DND-41 (cell line): ENCODE results near the gene AEN.

ENCODE experiments used
- ATAC-seq: fragments of 200-7000 bp; cut with Tn5 transposase; 3 replicates; pipeline ENCODE4 v1.9.1; 2021; ENCODE audit warnings: low read depth; ENCODE audit not compliant: insufficient read depth
- DNase-seq: peaks from one replicate; pipeline ENCODE4 v3.0.0-alpha.2; 2020
- H2AFZ ChIP-seq: 2 replicates; pipeline ENCODE4 v1.6.0; 2012; ENCODE audit warnings: low read depth, low read length
- H3K27ac ChIP-seq: 2 replicates; pipeline ENCODE4 v1.5.1; 2012; ENCODE audit warnings: low read length, inconsistent platforms
- H3K27me3 ChIP-seq: fragments of 200-600 bp; sonication (generic); 2 replicates; pipeline ENCODE4 v1.6.0; 2012; ENCODE audit warnings: low read length, mild to moderate bottlenecking, inconsistent platforms; ENCODE audit not compliant: insufficient read depth, poor library complexity
- H3K36me3 ChIP-seq: 2 replicates; pipeline ENCODE4 v1.5.1; 2012; ENCODE audit warnings: low read length, inconsistent platforms; ENCODE audit not compliant: insufficient read depth
- H3K4me1 ChIP-seq: 2 replicates; pipeline ENCODE4 v1.5.1; 2012; ENCODE audit warnings: mild to moderate bottlenecking, low read length; ENCODE audit not compliant: insufficient read depth
- H3K4me2 ChIP-seq: 2 replicates; pipeline ENCODE4 v1.6.0; 2012; ENCODE audit warnings: mild to moderate bottlenecking, moderate library complexity, low read length, inconsistent platforms; ENCODE audit not compliant: insufficient read depth
- H3K4me3 ChIP-seq, 2 experiments: fragments of 200-600 bp in 1 of 2; shearing (Covaris generic) in 1 of 2; 2 replicates each; pipeline ENCODE4 v1.5.1; 2012 to 2016; ENCODE audit warnings: inconsistent platforms in 2 of 2, low read length in 2 of 2, mild to moderate bottlenecking in 2 of 2, low read depth in 1 of 2, moderate library complexity in 1 of 2
- H3K79me2 ChIP-seq: 2 replicates; pipeline ENCODE4 v1.6.0; 2012; ENCODE audit warnings: low read length, inconsistent platforms; ENCODE audit not compliant: insufficient read depth
- H3K9ac ChIP-seq: 2 replicates; pipeline ENCODE4 v1.6.0; 2012; ENCODE audit warnings: low read depth, mild to moderate bottlenecking, inconsistent platforms, low read length, moderate library complexity
- H3K9me3 ChIP-seq: 2 replicates; pipeline ENCODE4 v1.5.1; 2012; ENCODE audit warnings: low read length, moderate library complexity, mild to moderate bottlenecking, inconsistent platforms; ENCODE audit not compliant: insufficient read depth, severe bottlenecking
- H4K20me1 ChIP-seq: 2 replicates; pipeline ENCODE4 v1.6.0; 2012; ENCODE audit warnings: low read length; ENCODE audit not compliant: insufficient read depth
- EZH2 ChIP-seq: IDR thresholded peaks from 3 replicates; pipeline ENCODE4 v1.6.1; 2012; ENCODE audit warnings: borderline replicate concordance, low read depth, mild to moderate bottlenecking, moderate library complexity, low read length, inconsistent platforms; ENCODE audit not compliant: severe bottlenecking
- TF ChIP-seq, protein P1 (sequence below): IDR thresholded peaks from 2 replicates; pipeline ENCODE4 v1.5.1; 2012; ENCODE audit warnings: borderline replicate concordance, low read length, moderate library complexity, mild to moderate bottlenecking; ENCODE audit not compliant: poor library complexity, severe bottlenecking; ENCODE audit errors: extremely low read depth

Gene AEN

DNA sequence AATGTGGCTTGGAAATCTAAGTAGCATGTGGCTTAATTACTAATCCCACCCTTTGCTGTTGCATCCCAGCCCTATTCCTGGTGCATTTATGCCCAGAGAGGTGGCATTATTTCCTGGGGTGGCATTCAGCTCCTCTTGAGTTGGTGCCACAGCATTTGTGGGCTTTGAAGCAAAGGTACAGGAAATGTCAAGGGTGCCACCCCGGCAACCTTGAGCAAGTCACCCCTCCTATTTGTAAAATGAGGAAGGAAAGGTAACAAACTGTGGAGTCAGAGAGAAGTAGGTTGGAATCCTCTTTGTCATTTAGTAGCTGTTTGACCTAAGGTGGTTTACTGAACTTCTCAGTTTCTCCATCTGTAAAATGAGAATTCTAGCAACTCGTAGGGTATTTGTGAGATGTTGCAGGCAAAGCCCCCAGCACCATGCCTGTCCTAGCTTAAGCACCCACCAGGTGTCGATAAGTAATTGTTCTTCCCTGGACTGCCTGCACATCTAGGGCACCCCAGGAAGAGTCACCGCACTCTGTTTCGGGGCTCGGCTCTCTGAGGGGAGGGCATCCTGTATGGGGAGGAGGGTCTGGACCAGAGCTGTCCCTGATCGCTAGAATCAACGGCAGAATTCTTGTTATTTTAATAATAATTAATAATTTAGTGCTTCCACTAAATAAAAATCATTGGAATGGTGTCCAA is 34.8 kb downstream of the AEN start:
- no peak for ATAC-seq
- no peak overlapping the region for H3K9ac ChIP-seq
- no peak for DNase-seq
- no peaks in the 10 kb centered on the region for H4K20me1 ChIP-seq
- no peak overlapping the region for H3K4me3 ChIP-seq
- H3K36me3 ChIP-seq = no peaks in the 10 kb centered on the region
- no peaks in the 10 kb centered on the region for H3K79me2 ChIP-seq
- peaks cover 2% of the 10 kb centered on the region for H3K27me3 ChIP-seq
- no peaks in the 10 kb centered on the region for H3K4me1 ChIP-seq
- H2AFZ ChIP-seq = no peak overlapping the region
- no peak overlapping the region for H3K27ac ChIP-seq
- H3K9me3 ChIP-seq = no peaks in the 10 kb centered on the region
- TF ChIP-seq EZH2 = no peak
- TF ChIP-seq, protein P1, sequence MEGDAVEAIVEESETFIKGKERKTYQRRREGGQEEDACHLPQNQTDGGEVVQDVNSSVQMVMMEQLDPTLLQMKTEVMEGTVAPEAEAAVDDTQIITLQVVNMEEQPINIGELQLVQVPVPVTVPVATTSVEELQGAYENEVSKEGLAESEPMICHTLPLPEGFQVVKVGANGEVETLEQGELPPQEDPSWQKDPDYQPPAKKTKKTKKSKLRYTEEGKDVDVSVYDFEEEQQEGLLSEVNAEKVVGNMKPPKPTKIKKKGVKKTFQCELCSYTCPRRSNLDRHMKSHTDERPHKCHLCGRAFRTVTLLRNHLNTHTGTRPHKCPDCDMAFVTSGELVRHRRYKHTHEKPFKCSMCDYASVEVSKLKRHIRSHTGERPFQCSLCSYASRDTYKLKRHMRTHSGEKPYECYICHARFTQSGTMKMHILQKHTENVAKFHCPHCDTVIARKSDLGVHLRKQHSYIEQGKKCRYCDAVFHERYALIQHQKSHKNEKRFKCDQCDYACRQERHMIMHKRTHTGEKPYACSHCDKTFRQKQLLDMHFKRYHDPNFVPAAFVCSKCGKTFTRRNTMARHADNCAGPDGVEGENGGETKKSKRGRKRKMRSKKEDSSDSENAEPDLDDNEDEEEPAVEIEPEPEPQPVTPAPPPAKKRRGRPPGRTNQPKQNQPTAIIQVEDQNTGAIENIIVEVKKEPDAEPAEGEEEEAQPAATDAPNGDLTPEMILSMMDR = no peak
- no peak overlapping the region for H3K4me2 ChIP-seq

DNA sequence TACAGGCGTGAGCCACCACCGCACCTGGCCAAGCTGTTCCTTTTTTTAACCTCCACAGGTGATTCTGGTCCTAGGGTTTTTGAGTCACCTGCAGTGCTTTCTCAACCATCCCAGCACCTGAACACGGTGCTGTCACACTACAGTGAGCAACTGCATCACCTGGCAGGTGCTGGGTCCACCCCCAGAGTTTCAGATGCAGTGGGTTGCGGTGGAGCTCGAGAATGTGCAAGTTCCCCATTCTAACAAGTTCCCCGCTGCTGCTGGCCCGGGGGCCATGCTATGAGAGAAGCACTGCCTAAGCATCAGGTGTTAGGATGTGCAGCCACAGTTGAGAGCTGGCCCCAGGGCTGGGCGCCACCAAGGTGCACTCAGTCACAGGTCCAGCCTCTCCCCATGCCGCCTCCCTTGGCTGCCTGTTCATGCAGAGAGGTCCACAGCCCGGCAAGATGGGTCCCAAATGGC is 35.7 kb downstream of the AEN start:
- H3K4me2 ChIP-seq = no peak overlapping the region
- no peaks in the 10 kb centered on the region for H4K20me1 ChIP-seq
- H3K9ac ChIP-seq = no peak overlapping the region
- no peaks in the 10 kb centered on the region for H3K79me2 ChIP-seq
- TF ChIP-seq EZH2 = no peak
- TF ChIP-seq, protein P1 = no peak
- ATAC-seq (no peak), DNase-seq (no peak)
- H3K36me3 ChIP-seq = no peaks in the 10 kb centered on the region
- peaks cover 3% of the 10 kb centered on the region for H3K27me3 ChIP-seq
- H3K4me1 ChIP-seq = no peaks in the 10 kb centered on the region
- H3K4me3 ChIP-seq = no peak overlapping the region
- no peak overlapping the region for H2AFZ ChIP-seq
- no peak overlapping the region for H3K27ac ChIP-seq
- H3K9me3 ChIP-seq = no peaks in the 10 kb centered on the region

DNA sequence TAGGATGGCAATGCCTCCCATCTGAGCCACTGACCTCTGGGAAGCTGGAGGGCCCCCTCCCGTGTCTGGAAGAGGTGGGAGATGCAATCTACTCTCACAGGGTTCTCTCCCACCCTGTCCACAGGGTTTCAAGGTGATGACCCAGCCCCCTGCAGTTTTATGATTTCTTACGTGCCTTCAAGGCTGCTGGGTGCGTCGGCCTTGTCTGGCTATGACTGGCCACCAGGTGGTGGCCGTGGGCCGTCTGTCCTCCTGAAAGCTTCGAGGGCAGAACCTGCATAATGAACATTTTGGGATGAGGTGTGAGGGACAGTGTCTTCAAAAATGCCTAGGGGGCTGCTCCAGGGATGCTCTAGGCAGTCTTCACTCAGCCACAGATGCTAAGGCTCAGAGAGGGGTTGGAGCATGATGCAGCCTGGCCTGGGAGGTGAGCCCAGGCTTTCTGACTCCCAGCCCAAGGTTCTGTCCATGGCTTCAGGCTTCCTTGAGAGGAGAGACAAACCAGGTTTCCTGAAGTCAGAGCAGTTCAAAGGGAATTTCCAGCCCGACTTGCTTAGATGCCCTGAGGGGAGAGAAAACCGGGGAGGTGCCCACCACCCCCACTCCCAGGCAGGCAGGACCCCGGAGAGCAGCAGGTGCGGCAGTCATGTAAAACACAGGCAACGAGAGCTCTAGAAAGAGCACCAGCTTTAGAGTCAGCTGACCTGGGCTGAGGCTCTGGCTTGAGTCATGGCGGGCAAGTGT is 36.4 kb downstream of the AEN start:
- ATAC-seq (no peak), DNase-seq (no peak)
- no peak for TF ChIP-seq EZH2
- TF ChIP-seq, protein P1 = peak; percentile 18
- H2AFZ ChIP-seq = no peak overlapping the region
- no peaks in the 10 kb centered on the region for H3K4me1 ChIP-seq
- H3K4me3 ChIP-seq = no peak overlapping the region
- H3K79me2 ChIP-seq = no peaks in the 10 kb centered on the region
- no peaks in the 10 kb centered on the region for H3K36me3 ChIP-seq
- H3K9me3 ChIP-seq = no peaks in the 10 kb centered on the region
- H4K20me1 ChIP-seq = no peaks in the 10 kb centered on the region
- H3K4me2 ChIP-seq = no peak overlapping the region
- H3K9ac ChIP-seq = no peak overlapping the region
- H3K27ac ChIP-seq = no peak overlapping the region
- H3K27me3 ChIP-seq = peaks cover 3% of the 10 kb centered on the region
